Naive B cell (primary cell): ENCODE measurements around the gene TRMU. TPM values are rescaled to one million over a fixed set of nuclear protein-coding genes. Genes with fewer than 3 reads are reported as not detected.

ENCODE experiments used
- ATAC-seq, 2 donors: fragments of 150-1000 bp; cut with Tn5 transposase; 2 replicates each; pipeline ENCODE4 v1.10.0; 2021; ENCODE audit warnings: low read depth in 2 of 2, mild to moderate bottlenecking in 2 of 2, moderate library complexity in 2 of 2
- DNase-seq: peaks from one replicate; pipeline ENCODE4 v3.0.0; 2022
- H3K27ac Mint-ChIP-seq, 6 donors: one replicate each; pipeline ENCODE4 v1.8.0; 2020 to 2022; ENCODE audit warnings: mild to moderate bottlenecking in 6 of 6, mixed read lengths in 6 of 6, moderate library complexity in 5 of 6, inconsistent platforms in 2 of 6
- H3K27me3 Mint-ChIP-seq, 3 donors: one replicate each; pipeline ENCODE4 v1.8.0; 2021 to 2022; ENCODE audit warnings: mixed read lengths in 3 of 3, mild to moderate bottlenecking in 1 of 3
- H3K36me3 Mint-ChIP-seq, 2 donors: one replicate each; pipeline ENCODE4 v1.8.0; 2020 to 2022; ENCODE audit warnings: mixed read lengths in 2 of 2, inconsistent platforms in 1 of 2, mild to moderate bottlenecking in 1 of 2
- H3K4me1 Mint-ChIP-seq, 3 donors: one replicate each; pipeline ENCODE4 v1.8.0; 2020 to 2022; ENCODE audit warnings: mixed read lengths in 3 of 3, inconsistent platforms in 1 of 3, mild to moderate bottlenecking in 1 of 3, moderate library complexity in 1 of 3
- H3K4me3 Mint-ChIP-seq, 8 donors: one replicate each; pipeline ENCODE4 v1.8.0; 2020 to 2022; ENCODE audit warnings: mild to moderate bottlenecking in 8 of 8, mixed read lengths in 8 of 8, moderate library complexity in 8 of 8, inconsistent platforms in 2 of 8
- H3K9me3 Mint-ChIP-seq, 7 donors: one replicate each; pipeline ENCODE4 v1.8.0; 2020 to 2022; ENCODE audit warnings: mixed read lengths in 7 of 7, mild to moderate bottlenecking in 5 of 7, inconsistent platforms in 2 of 7, moderate library complexity in 1 of 7
- polyA plus RNA-seq, 6 donors: library from polyadenylated mRNA; unstranded; fragments of 300-500 nt; fragmentation: Illumina TruSeq; gene quantifications; one replicate each; pipeline ENCODE4 v1.2.3, GENCODE V29; 2021; ENCODE audit warnings: low read depth in 6 of 6

Gene TRMU
- polyA plus RNA-seq, 6 donors from 2014 or later, result 11.1 to 24.6 (median 17.4) TPM

- no peak for ATAC-seq
- Mint-ChIP-seq H3K36me3 (peaks cover 2 to 24% of the 10 kb centered on the region in 2 donors), H3K27me3 (no peaks in the 10 kb centered on the region), H3K9me3 (no peaks in the 10 kb centered on the region), H3K4me1 (peaks cover 7 to 11% (median 11%) of the 10 kb centered on the region in 3 donors), H3K27ac (peak overlapping the region in 3 of 6 donors; percentile 57 to 82 (median 81)), H3K4me3 (no peak overlapping the region)
- DNase-seq, result no peak
These were observed 23.3 kb downstream of the TRMU start for GRCh38 chr22:46358766-46359165.

GRCh38 chr22:46359362-46359761, 23.8 kb downstream of the TRMU start:
- H3K4me1 Mint-ChIP-seq, result peaks cover 7 to 11% (median 11%) of the 10 kb centered on the region in 3 donors
- no peak overlapping the region for H3K4me3 Mint-ChIP-seq
- peaks cover 0 to 24% of the 10 kb centered on the region in 2 donors for H3K36me3 Mint-ChIP-seq
- no peaks in the 10 kb centered on the region for H3K9me3 Mint-ChIP-seq
- peak overlapping the region in 2 of 6 donors; percentile 19 to 52 for H3K27ac Mint-ChIP-seq
- no peaks in the 10 kb centered on the region for H3K27me3 Mint-ChIP-seq
- DNase-seq (no peak), ATAC-seq (no peak)

GRCh38 chr22:46360097-46360496, 24.6 kb downstream of the TRMU start:
- peaks cover 7 to 11% (median 11%) of the 10 kb centered on the region in 3 donors for H3K4me1 Mint-ChIP-seq
- H3K9me3 Mint-ChIP-seq, result no peaks in the 10 kb centered on the region
- no peak for DNase-seq
- peak overlapping the region in 1 of 6 donors; percentile 71 for H3K27ac Mint-ChIP-seq
- H3K36me3 Mint-ChIP-seq, result peaks cover 0 to 24% of the 10 kb centered on the region in 2 donors
- ATAC-seq, result no peak
- peak overlapping the region in 1 of 8 donors; percentile 13 for H3K4me3 Mint-ChIP-seq
- no peaks in the 10 kb centered on the region for H3K27me3 Mint-ChIP-seq

GRCh38 chr22:46360891-46361290, 25.4 kb downstream of the TRMU start:
- Mint-ChIP-seq H3K36me3 (peaks cover 0 to 24% of the 10 kb centered on the region in 2 donors), H3K4me3 (no peak overlapping the region), H3K27me3 (no peaks in the 10 kb centered on the region), H3K4me1 (peaks cover 2 to 11% (median 7%) of the 10 kb centered on the region in 3 donors), H3K27ac (peak overlapping the region in 1 of 6 donors; percentile 89), H3K9me3 (no peaks in the 10 kb centered on the region)
- DNase-seq, result no peak
- ATAC-seq, result no peak

GRCh38 chr22:46361826-46362202, 26.3 kb downstream of the TRMU start:
- no peaks in the 10 kb centered on the region for H3K9me3 Mint-ChIP-seq
- peaks cover 0 to 24% of the 10 kb centered on the region in 2 donors for H3K36me3 Mint-ChIP-seq
- H3K27ac Mint-ChIP-seq, result peak overlapping the region in 1 of 6 donors; percentile 63
- H3K4me1 Mint-ChIP-seq, result peaks cover 2 to 11% (median 7%) of the 10 kb centered on the region in 3 donors
- ATAC-seq (no peak), DNase-seq (no peak)
- no peaks in the 10 kb centered on the region for H3K27me3 Mint-ChIP-seq
- H3K4me3 Mint-ChIP-seq, result no peak overlapping the region

- peak in 1 of 2 donors; percentile 54 for ATAC-seq
- peak; percentile 33 for DNase-seq
These were observed 26.9 kb downstream of the TRMU start for GRCh38 chr22:46362203-46362933.

GRCh38 chr22:46362934-46363515, 27.5 kb downstream of the TRMU start:
- H3K9me3 Mint-ChIP-seq, result no peaks in the 10 kb centered on the region
- ATAC-seq (no peak), DNase-seq (no peak)
- H3K4me3 Mint-ChIP-seq, result peak overlapping the region in 1 of 8 donors; percentile 47
- peaks cover 0 to 6% (median 0%) of the 10 kb centered on the region in 3 donors for H3K27me3 Mint-ChIP-seq
- H3K4me1 Mint-ChIP-seq, result peaks cover 10 to 13% (median 11%) of the 10 kb centered on the region in 3 donors
- peaks cover 0 to 24% of the 10 kb centered on the region in 2 donors for H3K36me3 Mint-ChIP-seq
- H3K27ac Mint-ChIP-seq, result peak overlapping the region in 4 of 6 donors; percentile 18 to 90 (median 72)

More at GRCh38 chr22:46362203-46362933, 26.9 kb downstream of the TRMU start:
- H3K4me3 Mint-ChIP-seq, result no peak overlapping the region
- no peaks in the 10 kb centered on the region for H3K9me3 Mint-ChIP-seq
- H3K27me3 Mint-ChIP-seq, result no peaks in the 10 kb centered on the region
- H3K36me3 Mint-ChIP-seq, result peaks cover 0 to 24% of the 10 kb centered on the region in 2 donors
- peaks cover 6 to 11% (median 7%) of the 10 kb centered on the region in 3 donors for H3K4me1 Mint-ChIP-seq
- peak overlapping the region in 4 of 6 donors; percentile 18 to 79 (median 44) for H3K27ac Mint-ChIP-seq

- DNase-seq (no peak), ATAC-seq (no peak)
- Mint-ChIP-seq H3K4me1 (peaks cover 10 to 20% (median 16%) of the 10 kb centered on the region in 3 donors), H3K9me3 (no peaks in the 10 kb centered on the region), H3K27me3 (peaks cover 0 to 13% (median 0%) of the 10 kb centered on the region in 3 donors), H3K27ac (peak overlapping the region in 1 of 6 donors; percentile 19), H3K36me3 (peaks cover 0 to 20% of the 10 kb centered on the region in 2 donors), H3K4me3 (no peak overlapping the region)
These were observed 28.3 kb downstream of the TRMU start for GRCh38 chr22:46363611-46364321.

GRCh38 chr22:46364341-46365165, 29.0 kb downstream of the TRMU start:
- Mint-ChIP-seq H3K27me3 (peaks cover 0 to 20% (median 0%) of the 10 kb centered on the region in 3 donors), H3K27ac (peak overlapping the region in 2 of 6 donors; percentile 56 to 88), H3K4me1 (peaks cover 10 to 20% (median 16%) of the 10 kb centered on the region in 3 donors), H3K9me3 (no peaks in the 10 kb centered on the region), H3K36me3 (peaks cover 0 to 17% of the 10 kb centered on the region in 2 donors), H3K4me3 (no peak overlapping the region)
- DNase-seq, result no peak
- ATAC-seq, result peak in 1 of 2 donors; percentile 20

GRCh38 chr22:46365166-46365624, 29.7 kb downstream of the TRMU start:
- Mint-ChIP-seq H3K36me3 (peaks cover 0 to 14% of the 10 kb centered on the region in 2 donors), H3K4me1 (peaks cover 10 to 20% (median 16%) of the 10 kb centered on the region in 3 donors), H3K9me3 (no peaks in the 10 kb centered on the region), H3K27ac (peak overlapping the region in 3 of 6 donors; percentile 44 to 86 (median 54)), H3K4me3 (peak overlapping the region in 1 of 8 donors; percentile 12), H3K27me3 (peaks cover 0 to 20% (median 0%) of the 10 kb centered on the region in 3 donors)
- no peak for DNase-seq
- no peak for ATAC-seq

GRCh38 chr22:46366327-46366731, 30.8 kb downstream of the TRMU start:
- no peak overlapping the region for H3K4me3 Mint-ChIP-seq
- peak overlapping the region in 1 of 6 donors; percentile 93 for H3K27ac Mint-ChIP-seq
- H3K9me3 Mint-ChIP-seq, result no peaks in the 10 kb centered on the region
- H3K4me1 Mint-ChIP-seq, result peaks cover 10 to 20% (median 16%) of the 10 kb centered on the region in 3 donors
- H3K36me3 Mint-ChIP-seq, result peaks cover 0 to 9% of the 10 kb centered on the region in 2 donors
- ATAC-seq, result no peak
- no peak for DNase-seq
- H3K27me3 Mint-ChIP-seq, result peaks cover 0 to 21% (median 1%) of the 10 kb centered on the region in 3 donors
